GM23338 (cell line): ENCODE results near the gene ARRB1. TPM values are rescaled to one million over a fixed set of nuclear protein-coding genes. Genes with fewer than 3 reads are reported as not detected.

Experiments used
- ATAC-seq: fragments of 200-7000 bp; cut with Tn5 transposase; 3 replicates; pipeline ENCODE4 v1.9.1; 2020
- DNase-seq: peaks from one replicate; pipeline ENCODE4 v3.0.0-alpha.2; 2015; ENCODE audit warnings: low spot score
- H2AFZ ChIP-seq: fragments of 200-600 bp; sonication (generic); 2 replicates; pipeline ENCODE4 v1.8.0; 2016; ENCODE audit warnings: antibody characterized with exemption, mild to moderate bottlenecking, moderate library complexity
- H3F3A ChIP-seq: fragments of 200-600 bp; sonication (generic); replicated peaks from 2 replicates; pipeline ENCODE4 v1.8.0; 2017; ENCODE audit warnings: antibody characterized with exemption, mixed run types, low read depth
- H3K27ac ChIP-seq: fragments of 200-600 bp; sonication (generic); 2 replicates; pipeline ENCODE4 v1.6.1; 2016; ENCODE audit warnings: low read depth
- H3K27me3 ChIP-seq: fragments of 200-600 bp; sonication (generic); 2 replicates; pipeline ENCODE4 v1.8.0; 2016; ENCODE audit warnings: mild to moderate bottlenecking, mixed run types, moderate library complexity; ENCODE audit not compliant: insufficient read depth
- H3K36me3 ChIP-seq: fragments of 200-600 bp; sonication (generic); 2 replicates; pipeline ENCODE4 v1.8.0; 2016; ENCODE audit warnings: mild to moderate bottlenecking; ENCODE audit not compliant: insufficient read depth
- H3K4me1 ChIP-seq: fragments of 200-600 bp; sonication (generic); 2 replicates; pipeline ENCODE4 v1.8.0; 2016; ENCODE audit warnings: mild to moderate bottlenecking, moderate library complexity; ENCODE audit not compliant: insufficient read depth
- H3K4me2 ChIP-seq: fragments of 200-600 bp; sonication (generic); 2 replicates; pipeline ENCODE4 v1.7.1; 2017; ENCODE audit warnings: mixed run types
- H3K4me3 ChIP-seq: fragments of 200-600 bp; sonication (generic); 2 replicates; pipeline ENCODE4 v1.6.1; 2016; ENCODE audit warnings: mixed run types
- H3K79me2 ChIP-seq: fragments of 200-600 bp; sonication (generic); replicated peaks from 2 replicates; pipeline ENCODE4 v1.8.0; 2017; ENCODE audit warnings: mild to moderate bottlenecking; ENCODE audit not compliant: insufficient read depth
- H3K9me2 ChIP-seq: fragments of 200-600 bp; sonication (generic); 2 replicates; pipeline ENCODE4 v1.8.0; 2017; ENCODE audit not compliant: insufficient read depth
- H4K20me1 ChIP-seq: fragments of 200-600 bp; sonication (generic); replicated peaks from 2 replicates; pipeline ENCODE4 v1.8.0; 2017; ENCODE audit warnings: mild to moderate bottlenecking; ENCODE audit not compliant: insufficient read depth
- H3K27ac Mint-ChIP-seq: 2 replicates; pipeline ENCODE4 v1.8.0; 2020; ENCODE audit warnings: inconsistent platforms, mild to moderate bottlenecking, moderate library complexity, mixed read lengths
- H3K27me3 Mint-ChIP-seq: 3 replicates; pipeline ENCODE4 v1.8.0; 2022; ENCODE audit warnings: low read depth, mild to moderate bottlenecking, moderate library complexity, mixed read lengths, inconsistent platforms; ENCODE audit not compliant: insufficient read depth, poor library complexity
- H3K36me3 Mint-ChIP-seq: 3 replicates; pipeline ENCODE4 v1.8.0; 2021; ENCODE audit warnings: low read depth, mild to moderate bottlenecking, inconsistent platforms, moderate library complexity, mixed read lengths
- H3K4me1 Mint-ChIP-seq: 3 replicates; pipeline ENCODE4 v1.8.0; 2020; ENCODE audit warnings: mild to moderate bottlenecking, inconsistent platforms, mixed read lengths
- H3K4me3 Mint-ChIP-seq: 3 replicates; pipeline ENCODE4 v1.8.0; 2021; ENCODE audit warnings: moderate library complexity, mild to moderate bottlenecking, inconsistent platforms, mixed read lengths
- H3K9me3 Mint-ChIP-seq: 3 replicates; pipeline ENCODE4 v1.8.0; 2020; ENCODE audit warnings: moderate library complexity, mild to moderate bottlenecking, inconsistent platforms, mixed read lengths
- ETS1 ChIP-seq: IDR thresholded peaks from 2 replicates; pipeline ENCODE4 v1.6.1; 2016; ENCODE audit warnings: antibody characterized with exemption
- EZH2phosphoT487 ChIP-seq: fragments of 200-600 bp; sonication (generic); IDR thresholded peaks from one replicate; pipeline ENCODE4 v1.8.1; 2018; ENCODE audit warnings: antibody characterized with exemption; ENCODE audit not compliant: unreplicated experiment
- NANOG ChIP-seq: IDR thresholded peaks from 2 replicates; pipeline ENCODE4 v1.6.1; 2016; ENCODE audit warnings: antibody characterized with exemption, borderline replicate concordance
- REST ChIP-seq: IDR thresholded peaks from one replicate; pipeline ENCODE4 v1.6.1; 2018; ENCODE audit warnings: antibody characterized with exemption; ENCODE audit not compliant: unreplicated experiment
- ZNF331 ChIP-seq: fragments of 250-450 bp; sonication (Bioruptor Pico); IDR thresholded peaks from 2 replicates; pipeline ENCODE4 v1.5.0; 2020; ENCODE audit warnings: low read depth, mild to moderate bottlenecking, moderate library complexity
- polyA plus RNA-seq: library from polyadenylated mRNA; unstranded; fragments of >200 nt; fragmentation: Nextera tagmentation; extraction: Ambion mirVana; gene quantifications from 2 replicates; pipeline ENCODE4 v1.2.1, GENCODE V29; 2016
- total RNA-seq: library from RNA; depleted of rRNA; stranded (reverse); fragments of >200 nt; shearing (Covaris generic); gene quantifications from 2 replicates; pipeline ENCODE4 v1.2.3, GENCODE V29; 2014
- TF ChIP-seq, protein P1 (sequence below): fragments of 250-450 bp; sonication (Bioruptor Pico); IDR thresholded peaks from 2 replicates; pipeline ENCODE4 v1.5.0; 2020; ENCODE audit warnings: mild to moderate bottlenecking, moderate library complexity

ARRB1 gene
- total and polyA plus RNA-seq, 2 experiments from 2014 or later, result 6.3 to 11.1 TPM

DNA sequence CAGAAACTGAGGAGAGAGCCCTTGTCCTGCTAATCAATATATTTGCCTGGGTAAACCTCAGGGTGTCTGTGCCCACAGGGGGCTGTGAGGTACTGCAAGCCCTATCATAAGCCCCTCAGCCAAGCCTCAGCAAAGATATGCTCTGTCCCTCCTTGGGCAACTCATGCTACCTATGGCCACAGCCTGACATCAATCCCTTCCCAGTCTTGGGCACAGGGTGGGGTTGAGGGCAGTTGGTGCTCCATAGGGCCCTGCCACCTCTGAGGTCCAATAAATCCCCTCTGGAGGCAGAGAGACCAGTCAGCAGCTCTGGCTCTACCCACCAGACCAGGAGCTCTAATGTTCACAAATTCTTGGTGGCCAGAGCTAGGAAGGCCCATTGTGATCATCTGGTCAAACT lies 87.1 kb downstream of the ARRB1 start:
- Mint-ChIP-seq H3K9me3 (no peaks in the 10 kb centered on the region), H3K4me3 (no peak overlapping the region), H3K27ac (no peak overlapping the region), H3K4me1 (peaks cover 19% of the 10 kb centered on the region), H3K27me3 (peaks cover 10% of the 10 kb centered on the region), H3K36me3 (peaks cover 23% of the 10 kb centered on the region)
- no peaks in the 10 kb centered on the region for H3K9me2 ChIP-seq
- no peaks in the 10 kb centered on the region for H3K79me2 ChIP-seq
- TF ChIP-seq EZH2phosphoT487, result no peak
- TF ChIP-seq, protein P1, sequence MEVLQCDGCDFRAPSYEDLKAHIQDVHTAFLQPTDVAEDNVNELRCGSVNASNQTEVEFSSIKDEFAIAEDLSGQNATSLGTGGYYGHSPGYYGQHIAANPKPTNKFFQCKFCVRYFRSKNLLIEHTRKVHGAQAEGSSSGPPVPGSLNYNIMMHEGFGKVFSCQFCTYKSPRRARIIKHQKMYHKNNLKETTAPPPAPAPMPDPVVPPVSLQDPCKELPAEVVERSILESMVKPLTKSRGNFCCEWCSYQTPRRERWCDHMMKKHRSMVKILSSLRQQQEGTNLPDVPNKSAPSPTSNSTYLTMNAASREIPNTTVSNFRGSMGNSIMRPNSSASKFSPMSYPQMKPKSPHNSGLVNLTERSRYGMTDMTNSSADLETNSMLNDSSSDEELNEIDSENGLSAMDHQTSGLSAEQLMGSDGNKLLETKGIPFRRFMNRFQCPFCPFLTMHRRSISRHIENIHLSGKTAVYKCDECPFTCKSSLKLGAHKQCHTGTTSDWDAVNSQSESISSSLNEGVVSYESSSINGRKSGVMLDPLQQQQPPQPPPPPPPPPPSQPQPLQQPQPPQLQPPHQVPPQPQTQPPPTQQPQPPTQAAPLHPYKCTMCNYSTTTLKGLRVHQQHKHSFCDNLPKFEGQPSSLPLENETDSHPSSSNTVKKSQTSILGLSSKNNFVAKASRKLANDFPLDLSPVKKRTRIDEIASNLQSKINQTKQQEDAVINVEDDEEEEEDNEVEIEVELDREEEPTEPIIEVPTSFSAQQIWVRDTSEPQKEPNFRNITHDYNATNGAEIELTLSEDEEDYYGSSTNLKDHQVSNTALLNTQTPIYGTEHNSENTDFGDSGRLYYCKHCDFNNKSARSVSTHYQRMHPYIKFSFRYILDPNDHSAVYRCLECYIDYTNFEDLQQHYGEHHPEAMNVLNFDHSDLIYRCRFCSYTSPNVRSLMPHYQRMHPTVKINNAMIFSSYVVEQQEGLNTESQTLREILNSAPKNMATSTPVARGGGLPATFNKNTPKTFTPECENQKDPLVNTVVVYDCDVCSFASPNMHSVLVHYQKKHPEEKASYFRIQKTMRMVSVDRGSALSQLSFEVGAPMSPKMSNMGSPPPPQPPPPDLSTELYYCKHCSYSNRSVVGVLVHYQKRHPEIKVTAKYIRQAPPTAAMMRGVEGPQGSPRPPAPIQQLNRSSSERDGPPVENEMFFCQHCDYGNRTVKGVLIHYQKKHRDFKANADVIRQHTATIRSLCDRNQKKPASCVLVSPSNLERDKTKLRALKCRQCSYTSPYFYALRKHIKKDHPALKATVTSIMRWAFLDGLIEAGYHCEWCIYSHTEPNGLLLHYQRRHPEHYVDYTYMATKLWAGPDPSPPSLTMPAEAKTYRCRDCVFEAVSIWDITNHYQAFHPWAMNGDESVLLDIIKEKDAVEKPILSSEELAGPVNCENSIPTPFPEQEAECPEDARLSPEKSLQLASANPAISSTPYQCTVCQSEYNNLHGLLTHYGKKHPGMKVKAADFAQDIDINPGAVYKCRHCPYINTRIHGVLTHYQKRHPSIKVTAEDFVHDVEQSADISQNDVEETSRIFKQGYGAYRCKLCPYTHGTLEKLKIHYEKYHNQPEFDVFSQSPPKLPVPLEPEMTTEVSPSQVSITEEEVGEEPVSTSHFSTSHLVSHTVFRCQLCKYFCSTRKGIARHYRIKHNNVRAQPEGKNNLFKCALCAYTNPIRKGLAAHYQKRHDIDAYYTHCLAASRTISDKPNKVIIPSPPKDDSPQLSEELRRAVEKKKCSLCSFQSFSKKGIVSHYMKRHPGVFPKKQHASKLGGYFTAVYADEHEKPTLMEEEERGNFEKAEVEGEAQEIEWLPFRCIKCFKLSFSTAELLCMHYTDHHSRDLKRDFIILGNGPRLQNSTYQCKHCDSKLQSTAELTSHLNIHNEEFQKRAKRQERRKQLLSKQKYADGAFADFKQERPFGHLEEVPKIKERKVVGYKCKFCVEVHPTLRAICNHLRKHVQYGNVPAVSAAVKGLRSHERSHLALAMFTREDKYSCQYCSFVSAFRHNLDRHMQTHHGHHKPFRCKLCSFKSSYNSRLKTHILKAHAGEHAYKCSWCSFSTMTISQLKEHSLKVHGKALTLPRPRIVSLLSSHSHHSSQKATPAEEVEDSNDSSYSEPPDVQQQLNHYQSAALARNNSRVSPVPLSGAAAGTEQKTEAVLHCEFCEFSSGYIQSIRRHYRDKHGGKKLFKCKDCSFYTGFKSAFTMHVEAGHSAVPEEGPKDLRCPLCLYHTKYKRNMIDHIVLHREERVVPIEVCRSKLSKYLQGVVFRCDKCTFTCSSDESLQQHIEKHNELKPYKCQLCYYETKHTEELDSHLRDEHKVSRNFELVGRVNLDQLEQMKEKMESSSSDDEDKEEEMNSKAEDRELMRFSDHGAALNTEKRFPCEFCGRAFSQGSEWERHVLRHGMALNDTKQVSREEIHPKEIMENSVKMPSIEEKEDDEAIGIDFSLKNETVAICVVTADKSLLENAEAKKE, result no peak
- TF ChIP-seq REST, result no peak
- TF ChIP-seq NANOG, result no peak
- TF ChIP-seq ETS1, result no peak
- TF ChIP-seq ZNF331, result no peak
- H3K4me2 ChIP-seq, result no peak overlapping the region
- no peaks in the 10 kb centered on the region for H4K20me1 ChIP-seq
- DNase-seq (no peak), ATAC-seq (no peak)
- no peaks in the 10 kb centered on the region for H3K36me3 ChIP-seq
- H3K27ac ChIP-seq, result no peak overlapping the region
- H3K4me1 ChIP-seq, result no peaks in the 10 kb centered on the region
- no peak overlapping the region for H3K4me3 ChIP-seq
- no peaks in the 10 kb centered on the region for H3K27me3 ChIP-seq
- no peak overlapping the region for H2AFZ ChIP-seq
- H3F3A ChIP-seq, result no peaks in the 10 kb centered on the region
